NCI-H1105 (cell line): ENCODE measurements around the gene RND3.

Source experiments
- DNase-seq: peaks from one replicate; lab custom pipeline; 2025; lab: John Stamatoyannopoulos, UW

RND3 gene

GRCh38 chr2:150487537-150488429, at the start of gene RND3:
RND3 (minus strand) TSS chr2:150487667; CDS start chr2:150487417, 250 bp downstream.
- DNase-seq: peak; percentile 95

- DNase-seq: no peak
Observed at GRCh38 chr2:150535176-150535575, 47.7 kb upstream of the RND3 start.

GRCh38 chr2:150532879-150533278, 45.4 kb upstream of the RND3 start:
- DNase-seq: no peak

GRCh38 chr2:150532020-150532419, 44.6 kb upstream of the RND3 start:
- no peak for DNase-seq

GRCh38 chr2:150531591-150531990, 44.1 kb upstream of the RND3 start:
- DNase-seq: no peak

GRCh38 chr2:150530168-150530567, 42.7 kb upstream of the RND3 start:
- DNase-seq: no peak

- DNase-seq: no peak
Observed at GRCh38 chr2:150528861-150529801, 41.7 kb upstream of the RND3 start.

- no peak for DNase-seq
Observed at GRCh38 chr2:150526827-150527226, 39.4 kb upstream of the RND3 start.

- DNase-seq: no peak
Observed at GRCh38 chr2:150526006-150526405, 38.5 kb upstream of the RND3 start.

GRCh38 chr2:150522269-150522668, 34.8 kb upstream of the RND3 start:
- no peak for DNase-seq

GRCh38 chr2:150520887-150521664, 33.6 kb upstream of the RND3 start:
- no peak for DNase-seq

- DNase-seq: no peak
Observed at GRCh38 chr2:150520033-150520432, 32.6 kb upstream of the RND3 start.

- DNase-seq: no peak
Observed at GRCh38 chr2:150517951-150518680, 30.6 kb upstream of the RND3 start.

GRCh38 chr2:150513647-150514046, 26.2 kb upstream of the RND3 start:
- DNase-seq: no peak

GRCh38 chr2:150508497-150509137, 21.1 kb upstream of the RND3 start:
- DNase-seq: no peak

- no peak for DNase-seq
Observed at GRCh38 chr2:150507071-150507470, 19.6 kb upstream of the RND3 start.

GRCh38 chr2:150505178-150505577, 17.7 kb upstream of the RND3 start:
- DNase-seq: no peak

GRCh38 chr2:150495993-150496627, 8.6 kb upstream of the RND3 start:
- DNase-seq: no peak

- DNase-seq: no peak
Observed at GRCh38 chr2:150495001-150495400, 7.5 kb upstream of the RND3 start.

- no peak for DNase-seq
Observed at GRCh38 chr2:150494234-150494945, 6.9 kb upstream of the RND3 start.
